Panc1 (cell line): ENCODE data around the gene MLLT3. TPM values are rescaled to one million over a fixed set of nuclear protein-coding genes. Genes with fewer than 3 reads are reported as not detected.

Source experiments
- ATAC-seq: fragments of 200-7000 bp; cut with Tn5 transposase; 2 replicates; pipeline ENCODE4 v1.9.1; 2020; ENCODE audit warnings: mild to moderate bottlenecking, moderate library complexity
- BruUV-seq: library from RNA; stranded (reverse); fragments of 400-500 nt; replicated peaks from 2 replicates; lab custom pipeline; 2021; lab: Mats Ljungman, UMichigan
- CTCF ChIA-PET: fragments of 300-600 bp; sonication (Branson Sonifier 250); formaldehyde crosslinking; loops from one replicate; lab custom pipeline; 2022; ENCODE audit warnings: antibody characterized with exemption; lab: Charles Lee
- POLR2A ChIA-PET: fragments of 300-600 bp; sonication (Branson Sonifier 250); formaldehyde crosslinking; loops from one replicate; lab custom pipeline; 2022; ENCODE audit warnings: antibody characterized with exemption; lab: Charles Lee
- DNase-seq: peaks from one replicate; pipeline ENCODE4 v3.0.0-alpha.2; 2010; ENCODE audit warnings: low read depth, low spot score
- H3K27ac ChIP-seq: 2 replicates; pipeline ENCODE4 v1.5.1; 2011; ENCODE audit warnings: mild to moderate bottlenecking, low read length, inconsistent platforms
- H3K27me3 ChIP-seq: fragments of 200-500 bp; sonication (Bioruptor generic); 2 replicates; pipeline ENCODE4 v1.6.0; 2014; ENCODE audit warnings: low read length, inconsistent platforms; ENCODE audit not compliant: control insufficient read depth, insufficient read depth
- H3K36me3 ChIP-seq: fragments of 200-500 bp; sonication (Bioruptor generic); 2 replicates; pipeline ENCODE4 v1.5.1; 2014; ENCODE audit warnings: inconsistent platforms, mild to moderate bottlenecking, low read length, moderate library complexity; ENCODE audit not compliant: control insufficient read depth, insufficient read depth
- H3K4me1 ChIP-seq: 2 replicates; pipeline ENCODE4 v1.5.1; 2011; ENCODE audit warnings: inconsistent platforms, mild to moderate bottlenecking, low read length, moderate library complexity; ENCODE audit not compliant: control insufficient read depth, insufficient read depth
- H3K4me3 ChIP-seq, 2 experiments: 2 replicates each; pipeline ENCODE4 v1.5.1; 2011 to 2012; ENCODE audit warnings: low read depth in 2 of 2, low read length in 2 of 2, mild to moderate bottlenecking in 2 of 2, inconsistent platforms in 1 of 2, moderate library complexity in 1 of 2
- H3K9me3 ChIP-seq: fragments of 200-500 bp; sonication (Bioruptor generic); 2 replicates; pipeline ENCODE4 v1.5.1; 2014; ENCODE audit warnings: low read depth, mild to moderate bottlenecking, inconsistent platforms, low read length, moderate library complexity; ENCODE audit not compliant: control insufficient read depth, insufficient read depth
- POLR2AphosphoS5 ChIP-seq: IDR thresholded peaks from 2 replicates; pipeline ENCODE4 v1.6.1; 2012; ENCODE audit warnings: mild to moderate bottlenecking, low read depth, low read length, moderate library complexity
- SIN3A ChIP-seq: IDR thresholded peaks from 2 replicates; pipeline ENCODE4 v1.6.1; 2012; ENCODE audit warnings: low read depth, mild to moderate bottlenecking, low read length, moderate library complexity, borderline replicate concordance; ENCODE audit not compliant: insufficient read depth
- TCF7L2 ChIP-seq: IDR thresholded peaks from 2 replicates; pipeline ENCODE4 v1.6.1; 2011; ENCODE audit warnings: mild to moderate bottlenecking, low read depth, low read length, inconsistent platforms
- in situ Hi-C: cut with HindIII; loops from 2 replicates; pipeline ENCODE4 v1.10.0; 2016; ENCODE audit warnings: low sequenced_read_pairs, low pct_unique_long_range_greater_than_20kb
- intact Hi-C: fragments of 100-400 bp; cut with micrococcal nuclease; formaldehyde crosslinking; loops from one replicate; pipeline ENCODE4 v1.10.0; 2022; ENCODE audit not compliant: unreplicated experiment
- total RNA-seq: library from RNA; stranded (reverse); gene quantifications from one replicate; pipeline ENCODE4 v1.2.1, GENCODE V29; 2021; ENCODE audit not compliant: unreplicated experiment
- TF ChIP-seq, protein P1 (sequence below), 2 experiments: IDR thresholded peaks; 2 replicates each; pipeline ENCODE4 v1.6.1; 2011 to 2012; ENCODE audit warnings: low read depth in 2 of 2, control low read depth in 1 of 2, low read length in 1 of 2, mild to moderate bottlenecking in 1 of 2, moderate library complexity in 1 of 2; ENCODE audit not compliant: insufficient read depth in 1 of 2
- TF ChIP-seq, protein P2 (sequence below): fragments of 450-650 bp; IDR thresholded peaks from 2 replicates; pipeline ENCODE4 v1.5.1; 2017; ENCODE audit warnings: mild to moderate bottlenecking

MLLT3 gene
- total RNA-seq, 1 experiment from 2014 or later = 0.49 TPM

DNA sequence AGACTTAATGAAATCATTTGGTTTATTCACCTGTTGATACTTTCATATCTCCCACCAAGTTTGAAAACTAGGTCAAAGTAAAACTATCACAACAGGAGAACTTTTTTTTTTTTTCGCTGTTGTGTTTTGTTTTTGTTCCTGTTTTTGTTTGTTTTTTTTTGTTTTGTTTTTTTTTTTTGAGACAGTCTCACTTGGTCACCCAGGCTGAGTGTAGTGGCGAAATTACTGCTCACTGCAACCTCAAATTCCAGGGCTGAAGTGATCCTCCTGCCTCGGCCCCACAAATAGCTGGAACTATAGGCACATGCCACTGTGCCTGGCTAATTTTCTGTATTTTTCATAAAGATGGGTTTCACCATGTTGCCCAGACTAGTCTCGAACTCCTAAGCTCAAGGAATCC is 49.3 kb downstream of the MLLT3 start:
- ChIA-PET CTCF (no interaction called here), POLR2A (no interaction called here)
- TF ChIP-seq TCF7L2 (no peak), POLR2AphosphoS5 (no peak), SIN3A (no peak)
- TF ChIP-seq, protein P1, sequence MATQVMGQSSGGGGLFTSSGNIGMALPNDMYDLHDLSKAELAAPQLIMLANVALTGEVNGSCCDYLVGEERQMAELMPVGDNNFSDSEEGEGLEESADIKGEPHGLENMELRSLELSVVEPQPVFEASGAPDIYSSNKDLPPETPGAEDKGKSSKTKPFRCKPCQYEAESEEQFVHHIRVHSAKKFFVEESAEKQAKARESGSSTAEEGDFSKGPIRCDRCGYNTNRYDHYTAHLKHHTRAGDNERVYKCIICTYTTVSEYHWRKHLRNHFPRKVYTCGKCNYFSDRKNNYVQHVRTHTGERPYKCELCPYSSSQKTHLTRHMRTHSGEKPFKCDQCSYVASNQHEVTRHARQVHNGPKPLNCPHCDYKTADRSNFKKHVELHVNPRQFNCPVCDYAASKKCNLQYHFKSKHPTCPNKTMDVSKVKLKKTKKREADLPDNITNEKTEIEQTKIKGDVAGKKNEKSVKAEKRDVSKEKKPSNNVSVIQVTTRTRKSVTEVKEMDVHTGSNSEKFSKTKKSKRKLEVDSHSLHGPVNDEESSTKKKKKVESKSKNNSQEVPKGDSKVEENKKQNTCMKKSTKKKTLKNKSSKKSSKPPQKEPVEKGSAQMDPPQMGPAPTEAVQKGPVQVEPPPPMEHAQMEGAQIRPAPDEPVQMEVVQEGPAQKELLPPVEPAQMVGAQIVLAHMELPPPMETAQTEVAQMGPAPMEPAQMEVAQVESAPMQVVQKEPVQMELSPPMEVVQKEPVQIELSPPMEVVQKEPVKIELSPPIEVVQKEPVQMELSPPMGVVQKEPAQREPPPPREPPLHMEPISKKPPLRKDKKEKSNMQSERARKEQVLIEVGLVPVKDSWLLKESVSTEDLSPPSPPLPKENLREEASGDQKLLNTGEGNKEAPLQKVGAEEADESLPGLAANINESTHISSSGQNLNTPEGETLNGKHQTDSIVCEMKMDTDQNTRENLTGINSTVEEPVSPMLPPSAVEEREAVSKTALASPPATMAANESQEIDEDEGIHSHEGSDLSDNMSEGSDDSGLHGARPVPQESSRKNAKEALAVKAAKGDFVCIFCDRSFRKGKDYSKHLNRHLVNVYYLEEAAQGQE (IDR thresholded peaks at IDR 0.05; ENCODE audit: insufficient read depth in 1 of 2, low read depth in 2 of 2, low read length in 1 of 2) = no peak
- TF ChIP-seq, protein P2, sequence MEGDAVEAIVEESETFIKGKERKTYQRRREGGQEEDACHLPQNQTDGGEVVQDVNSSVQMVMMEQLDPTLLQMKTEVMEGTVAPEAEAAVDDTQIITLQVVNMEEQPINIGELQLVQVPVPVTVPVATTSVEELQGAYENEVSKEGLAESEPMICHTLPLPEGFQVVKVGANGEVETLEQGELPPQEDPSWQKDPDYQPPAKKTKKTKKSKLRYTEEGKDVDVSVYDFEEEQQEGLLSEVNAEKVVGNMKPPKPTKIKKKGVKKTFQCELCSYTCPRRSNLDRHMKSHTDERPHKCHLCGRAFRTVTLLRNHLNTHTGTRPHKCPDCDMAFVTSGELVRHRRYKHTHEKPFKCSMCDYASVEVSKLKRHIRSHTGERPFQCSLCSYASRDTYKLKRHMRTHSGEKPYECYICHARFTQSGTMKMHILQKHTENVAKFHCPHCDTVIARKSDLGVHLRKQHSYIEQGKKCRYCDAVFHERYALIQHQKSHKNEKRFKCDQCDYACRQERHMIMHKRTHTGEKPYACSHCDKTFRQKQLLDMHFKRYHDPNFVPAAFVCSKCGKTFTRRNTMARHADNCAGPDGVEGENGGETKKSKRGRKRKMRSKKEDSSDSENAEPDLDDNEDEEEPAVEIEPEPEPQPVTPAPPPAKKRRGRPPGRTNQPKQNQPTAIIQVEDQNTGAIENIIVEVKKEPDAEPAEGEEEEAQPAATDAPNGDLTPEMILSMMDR = no peak
- Histone ChIP-seq H3K4me3 (no peak overlapping the region), H3K27me3 (no peaks in the 10 kb centered on the region), H3K27ac (no peak overlapping the region), H3K36me3 (no peaks in the 10 kb centered on the region), H3K4me1 (no peaks in the 10 kb centered on the region), H3K9me3 (no peaks in the 10 kb centered on the region)
- ATAC-seq (no peak), DNase-seq (no peak)
- in situ Hi-C loops (no loop called here), intact Hi-C loops (no loop called here)
- no TSS peak for BruUV-seq

DNA sequence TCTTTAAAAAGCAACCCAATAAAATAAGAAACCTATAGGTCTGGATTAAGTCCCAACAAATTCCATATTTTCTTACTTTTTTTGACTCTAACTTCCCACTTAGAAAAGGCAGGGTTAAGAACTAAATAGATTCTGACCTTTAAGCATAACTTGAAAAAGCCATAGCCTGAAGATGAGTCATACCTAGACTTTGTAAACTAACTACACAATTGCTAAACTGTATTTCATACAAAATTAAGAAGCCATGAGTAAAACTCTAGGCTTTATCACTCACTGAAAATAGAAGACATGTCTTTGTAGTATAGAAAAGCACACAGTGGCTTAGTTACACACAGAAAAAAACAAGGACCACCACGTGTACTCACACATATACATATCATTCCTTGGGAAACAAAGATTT is 51.5 kb downstream of the MLLT3 start:
- ATAC-seq (no peak), DNase-seq (no peak)
- H3K36me3 ChIP-seq = no peaks in the 10 kb centered on the region
- intact Hi-C loops (no loop called here), in situ Hi-C loops (no loop called here)
- H3K4me3 ChIP-seq = no peak overlapping the region
- no peaks in the 10 kb centered on the region for H3K4me1 ChIP-seq
- H3K9me3 ChIP-seq = no peaks in the 10 kb centered on the region
- no peak for TF ChIP-seq SIN3A
- TF ChIP-seq, protein P2 = no peak
- TF ChIP-seq POLR2AphosphoS5 = no peak
- TF ChIP-seq TCF7L2 = no peak
- TF ChIP-seq, protein P1 (IDR thresholded peaks at IDR 0.05; ENCODE audit: insufficient read depth in 1 of 2, low read depth in 2 of 2, low read length in 1 of 2) = no peak
- H3K27ac ChIP-seq = no peak overlapping the region
- no TSS peak for BruUV-seq
- CTCF ChIA-PET = no interaction called here
- H3K27me3 ChIP-seq = no peaks in the 10 kb centered on the region
- POLR2A ChIA-PET = no interaction called here
